Activated CD8-positive, alpha-beta memory T cell treated with anti-CD3 and anti-CD28 coated beads for 24 hours (primary cell): Measurements from ENCODE around the gene MRS2.
"Not testable (repeated sequence)": the region's sequence is repeated elsewhere in the genome, so short reads cannot be mapped to it uniquely, and the experiment has no call there.

Experiments
- DNase-seq: peaks from one replicate; pipeline ENCODE4 v3.0.0-alpha.2; 2020

Gene MRS2, protein sequence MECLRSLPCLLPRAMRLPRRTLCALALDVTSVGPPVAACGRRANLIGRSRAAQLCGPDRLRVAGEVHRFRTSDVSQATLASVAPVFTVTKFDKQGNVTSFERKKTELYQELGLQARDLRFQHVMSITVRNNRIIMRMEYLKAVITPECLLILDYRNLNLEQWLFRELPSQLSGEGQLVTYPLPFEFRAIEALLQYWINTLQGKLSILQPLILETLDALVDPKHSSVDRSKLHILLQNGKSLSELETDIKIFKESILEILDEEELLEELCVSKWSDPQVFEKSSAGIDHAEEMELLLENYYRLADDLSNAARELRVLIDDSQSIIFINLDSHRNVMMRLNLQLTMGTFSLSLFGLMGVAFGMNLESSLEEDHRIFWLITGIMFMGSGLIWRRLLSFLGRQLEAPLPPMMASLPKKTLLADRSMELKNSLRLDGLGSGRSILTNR

GRCh38 chr6:24402697-24403500 lies at the start of gene MRS2:
TSS of gene MRS2 (plus strand) at chr6:24402936. CDS start at chr6:24403047, 111 bp downstream.
- DNase-seq, result peak; percentile 89

- no peak for DNase-seq
Measured at GRCh38 chr6:24353861-24354260, 48.9 kb upstream of the MRS2 start.

- no peak for DNase-seq
Measured at GRCh38 chr6:24355393-24355792, 47.3 kb upstream of the MRS2 start.

GRCh38 chr6:24356310-24356973 lies 46.3 kb upstream of the MRS2 start:
- no peak for DNase-seq

DNA sequence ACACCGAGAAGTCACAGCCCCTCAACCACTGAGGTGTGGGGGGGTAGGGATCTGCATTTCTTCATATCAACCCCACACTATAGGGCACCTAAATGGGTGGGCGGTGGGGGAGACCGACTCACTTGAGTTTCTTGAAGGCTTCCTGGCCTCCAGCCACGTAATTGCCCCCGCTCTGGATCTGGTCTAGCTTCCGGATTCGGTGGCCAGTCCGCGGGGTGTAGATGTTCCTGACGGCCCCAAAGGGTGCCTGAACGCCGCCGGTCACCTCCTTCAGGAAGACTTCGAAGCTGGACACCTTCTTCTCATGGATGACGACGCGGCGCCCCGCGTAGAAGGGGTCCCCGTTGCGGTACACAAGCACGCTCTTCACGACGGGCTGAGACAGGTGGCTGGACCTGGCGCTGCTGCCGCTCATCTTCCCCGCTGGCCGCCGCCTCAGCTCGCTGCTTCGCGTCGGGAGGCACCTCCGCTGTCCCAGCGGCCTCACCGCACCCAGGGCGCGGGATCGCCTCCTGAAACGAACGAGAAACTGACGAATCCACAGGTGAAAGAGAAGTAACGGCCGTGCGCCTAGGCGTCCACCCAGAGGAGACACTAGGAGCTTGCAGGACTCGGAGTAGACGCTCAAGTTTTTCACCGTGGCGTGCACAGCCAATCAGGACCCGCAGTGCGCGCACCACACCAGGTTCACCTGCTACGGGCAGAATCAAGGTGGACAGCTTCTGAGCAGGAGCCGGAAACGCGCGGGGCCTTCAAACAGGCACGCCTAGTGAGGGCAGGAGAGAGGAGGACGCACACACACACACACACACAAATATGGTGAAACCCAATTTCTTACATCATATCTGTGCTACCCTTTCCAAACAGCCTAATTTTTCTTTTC lies 45.2 kb upstream of the MRS2 start, which contains the start of gene DCDC2:
DCDC2 (minus strand) TSS at position 724 of the 883 bp plus-strand sequence; CDS start at position 415, 309 bp downstream.
- peak; percentile 70 for DNase-seq

DNA sequence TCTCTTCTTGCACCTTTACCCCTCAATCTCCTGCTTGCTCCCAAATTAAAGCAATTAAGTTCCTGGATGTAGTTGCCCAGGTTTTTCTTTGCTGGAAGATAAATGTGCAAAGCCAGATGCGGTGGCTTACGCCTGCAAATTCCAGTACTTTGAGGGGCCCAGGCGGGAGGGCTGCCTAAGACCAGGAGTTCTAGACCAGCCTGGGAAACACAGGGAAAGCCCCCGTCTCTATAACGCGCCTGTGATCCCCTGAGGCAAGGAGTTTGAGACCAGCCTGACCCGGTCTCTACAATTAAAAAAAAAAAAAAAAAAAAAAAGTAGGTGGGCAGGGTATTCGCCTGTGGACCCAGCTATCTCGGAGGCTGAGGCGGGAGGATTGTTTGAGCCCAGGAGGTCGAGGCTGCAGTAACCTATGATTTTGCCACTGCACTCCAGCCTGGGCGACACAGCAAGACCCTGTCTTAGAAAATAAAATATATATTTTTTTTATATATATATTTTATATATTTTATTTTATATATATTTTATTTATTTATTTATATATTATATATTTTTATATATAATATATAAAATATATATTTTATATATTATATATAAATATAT lies 44.4 kb upstream of the MRS2 start:
- no peak for DNase-seq

- peak; percentile 91 for DNase-seq
Measured at GRCh38 chr6:24359640-24360454, 42.9 kb upstream of the MRS2 start.

GRCh38 chr6:24362363-24362762 lies 40.4 kb upstream of the MRS2 start:
- DNase-seq, result not testable (repeated sequence)

- DNase-seq, result not testable (repeated sequence)
Measured at GRCh38 chr6:24365103-24365633, 37.6 kb upstream of the MRS2 start.

DNA sequence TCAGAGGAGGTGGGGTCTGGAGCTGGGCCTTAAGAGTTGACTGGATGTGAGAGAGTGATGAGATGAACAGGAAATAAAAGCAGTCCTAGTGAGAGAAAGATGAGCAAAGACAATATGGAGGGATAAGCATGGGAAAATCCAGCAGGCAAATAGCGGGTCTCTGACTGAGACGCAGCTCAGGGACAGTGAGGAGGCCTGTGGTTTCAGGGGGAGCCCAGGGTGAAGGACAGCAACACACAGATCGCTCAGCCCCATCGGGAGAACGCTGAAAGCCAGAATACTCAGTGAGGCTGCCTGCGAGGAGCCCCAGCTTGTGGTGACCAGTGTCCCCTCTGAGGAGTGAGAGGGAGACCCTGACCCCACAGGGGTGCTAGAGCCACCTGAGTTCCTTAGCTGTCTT lies 28.1 kb upstream of the MRS2 start:
- no peak for DNase-seq

GRCh38 chr6:24376871-24377270 lies 25.9 kb upstream of the MRS2 start:
- no peak for DNase-seq

GRCh38 chr6:24378473-24379097 lies 24.2 kb upstream of the MRS2 start:
- no peak for DNase-seq

DNA sequence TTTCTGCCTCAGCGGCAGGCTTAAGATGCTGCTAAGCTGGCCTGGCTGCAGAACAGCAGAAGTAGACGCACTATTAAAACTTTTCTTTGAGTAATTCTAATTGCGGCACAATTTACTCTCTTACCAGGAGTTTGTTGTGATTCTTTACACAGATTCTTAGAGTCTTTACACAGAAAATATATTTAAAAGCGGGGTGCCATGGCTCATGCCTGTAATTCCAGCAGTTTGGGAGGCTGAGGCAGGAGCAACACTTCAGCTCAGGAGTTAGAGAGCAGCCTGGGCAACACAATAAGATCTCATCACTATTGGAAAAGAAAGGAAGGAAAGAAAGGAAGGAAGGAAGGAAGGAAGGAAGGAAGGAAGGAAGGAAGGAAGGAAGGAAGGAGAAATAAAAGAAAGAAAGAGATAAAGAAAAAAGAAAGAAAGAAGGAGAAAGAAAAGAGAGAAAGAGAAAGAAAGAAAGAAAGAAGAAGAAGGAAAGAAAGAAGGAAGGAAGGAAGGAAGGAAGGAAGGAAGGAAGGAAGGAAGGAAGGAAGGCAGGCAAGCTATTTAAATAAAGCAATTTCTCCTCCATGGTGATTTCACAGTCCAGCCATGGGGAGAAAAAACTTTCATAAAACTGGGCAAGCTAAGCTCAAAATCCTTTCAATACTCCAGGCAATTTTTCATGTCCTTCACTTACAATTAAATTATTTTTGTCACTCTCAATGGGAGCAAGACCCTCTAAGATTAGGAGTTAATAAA lies 21.1 kb upstream of the MRS2 start:
- DNase-seq, result no peak

DNA sequence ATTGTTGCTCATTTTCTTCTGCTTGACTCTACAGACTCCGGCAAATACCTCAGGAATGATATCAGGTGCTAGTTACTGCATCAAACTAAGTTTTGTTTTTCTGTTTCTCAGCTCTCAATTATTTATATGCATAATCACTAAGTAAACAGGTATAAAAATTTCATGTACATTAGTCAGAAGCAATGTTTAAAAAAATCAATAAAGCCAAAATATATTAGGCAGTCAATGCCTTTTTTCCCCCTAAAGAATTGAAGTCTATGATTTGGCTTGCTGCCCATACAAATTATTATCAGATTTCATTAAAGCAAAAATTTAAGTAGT lies 20.6 kb upstream of the MRS2 start:
- DNase-seq, result no peak

DNA sequence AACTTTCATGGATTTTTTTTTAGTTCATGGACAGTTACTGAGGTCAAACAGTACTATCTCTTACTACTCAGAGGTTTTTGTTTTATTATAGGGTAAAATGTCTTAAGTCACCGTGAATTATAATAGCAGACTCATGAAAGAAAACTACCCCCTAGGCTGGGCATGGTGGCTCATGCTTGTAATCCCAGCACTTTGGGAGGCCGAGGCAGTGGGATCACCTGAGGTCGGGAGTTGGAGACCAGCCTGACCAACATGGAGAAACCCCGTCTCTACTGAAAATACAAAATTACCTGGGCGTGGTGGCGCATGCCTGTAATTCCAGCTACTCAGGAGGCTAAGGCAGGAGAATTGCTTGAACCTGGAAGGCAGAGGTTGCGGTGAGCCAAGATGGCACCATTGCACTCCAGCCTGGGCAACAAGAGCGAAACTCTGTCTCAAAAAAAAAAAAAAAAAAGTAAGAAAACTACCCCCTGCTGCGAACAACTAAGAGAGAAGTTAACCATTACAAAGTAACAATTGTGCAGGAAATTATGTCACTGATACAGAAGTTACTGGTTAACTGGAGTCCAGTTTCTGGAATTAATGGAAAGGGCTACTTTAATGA lies 19.7 kb upstream of the MRS2 start:
- not testable (repeated sequence) for DNase-seq

DNA sequence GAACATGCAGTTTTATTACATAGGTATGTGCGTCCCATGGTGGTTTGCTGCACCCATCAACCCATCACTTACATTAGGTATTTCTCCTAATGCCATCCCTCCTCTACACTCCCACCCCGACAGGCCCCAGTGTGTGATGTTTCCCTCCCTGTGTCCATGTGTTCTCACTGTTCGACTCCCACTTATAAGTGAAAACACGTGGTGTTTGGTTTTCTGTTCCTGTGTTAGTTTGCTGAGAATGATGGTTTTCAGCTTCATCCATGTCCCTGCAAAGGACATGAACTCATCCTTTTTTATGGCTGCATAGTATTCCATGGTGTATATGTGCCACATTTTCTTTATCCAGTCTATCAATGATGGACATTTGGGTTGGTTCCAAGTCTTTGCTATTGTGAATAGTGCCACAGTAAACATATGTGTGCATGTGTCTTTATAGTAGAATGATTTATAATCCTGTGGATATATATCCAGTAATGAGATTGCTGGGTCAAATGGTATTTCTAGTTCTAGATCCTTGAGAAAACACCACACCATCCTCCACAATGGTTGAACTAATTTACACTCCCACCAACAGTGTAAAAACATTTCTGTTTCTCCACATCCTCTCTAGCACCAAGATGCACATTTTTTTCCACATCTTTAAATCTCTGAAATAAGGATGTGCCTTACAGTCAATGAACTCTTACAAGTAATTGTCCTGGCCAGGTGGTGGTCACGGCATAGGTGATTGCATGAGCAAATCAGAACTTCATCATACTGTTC lies 18.2 kb upstream of the MRS2 start:
- not testable (repeated sequence) for DNase-seq

- no peak for DNase-seq
Measured at GRCh38 chr6:24385536-24386269, 17.0 kb upstream of the MRS2 start.

DNA sequence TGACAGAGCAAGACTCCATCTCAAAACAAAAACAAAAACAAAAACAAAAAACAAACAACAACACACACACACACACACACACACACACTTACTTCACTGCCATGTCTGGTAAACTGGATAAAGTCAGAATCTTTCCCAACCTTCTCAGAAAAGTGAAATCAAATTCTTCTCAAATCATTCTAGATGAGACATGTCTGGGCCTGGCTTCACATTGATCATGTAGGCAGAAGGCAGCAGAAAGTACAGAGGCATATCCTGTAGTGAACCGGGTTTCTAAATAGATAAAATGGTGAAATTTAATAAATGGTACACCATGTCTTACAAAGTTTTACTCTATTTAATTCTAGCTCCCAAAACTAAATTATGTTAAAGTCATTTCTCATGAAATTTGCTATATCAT lies 14.9 kb upstream of the MRS2 start:
- DNase-seq, result no peak
